Activated T-cell treated with anti-CD3 and anti-CD28 coated beads, Interleukin-2, amount 50 U/mL, for 72 hours (primary cell): Measurements from ENCODE around the gene OSCP1. TPM values are rescaled to one million over a fixed set of nuclear protein-coding genes. Genes with fewer than 3 reads are reported as not detected.
A peak's percentile ranks its signal among the peaks of the same experiment; 100 is the strongest.
"Not testable (repeated sequence)": the region's sequence is repeated elsewhere in the genome, so short reads cannot be mapped to it uniquely, and the experiment has no call there.

ENCODE experiments used
- ATAC-seq, 2 donors: fragments of 150-1000 bp; cut with Tn5 transposase; replicated peaks in 1 of 2; 2 replicates each; pipeline ENCODE4 v1.10.0; 2021; ENCODE audit warnings: moderate library complexity in 2 of 2, mild to moderate bottlenecking in 1 of 2
- DNase-seq, 2 donors: peaks; one replicate each; pipeline ENCODE4 v3.0.0; 2021 to 2022; ENCODE audit warnings: mixed read lengths in 1 of 2
- H3K27ac Mint-ChIP-seq: one replicate; pipeline ENCODE4 v1.8.0; 2022; ENCODE audit warnings: mild to moderate bottlenecking, moderate library complexity, mixed read lengths
- H3K27me3 Mint-ChIP-seq: one replicate; pipeline ENCODE4 v1.8.0; 2022; ENCODE audit warnings: low read depth, mixed read lengths
- H3K36me3 Mint-ChIP-seq, 2 donors: one replicate each; pipeline ENCODE4 v1.8.0; 2022; ENCODE audit warnings: mixed read lengths in 2 of 2, mild to moderate bottlenecking in 1 of 2; ENCODE audit not compliant: insufficient read depth in 2 of 2
- H3K4me1 Mint-ChIP-seq: one replicate; pipeline ENCODE4 v1.8.0; 2022; ENCODE audit warnings: low read depth, mixed read lengths
- H3K4me3 Mint-ChIP-seq, 2 donors: one replicate each; pipeline ENCODE4 v1.8.0; 2022; ENCODE audit warnings: mild to moderate bottlenecking in 2 of 2, mixed read lengths in 2 of 2, moderate library complexity in 2 of 2
- H3K9me3 Mint-ChIP-seq, 2 donors: one replicate each; pipeline ENCODE4 v1.8.0; 2022; ENCODE audit warnings: mixed read lengths in 2 of 2
- total RNA-seq, 2 donors: library from RNA; stranded (reverse); gene quantifications; one replicate each; pipeline ENCODE4 v1.2.3, GENCODE V29; 2022

Gene OSCP1, protein sequence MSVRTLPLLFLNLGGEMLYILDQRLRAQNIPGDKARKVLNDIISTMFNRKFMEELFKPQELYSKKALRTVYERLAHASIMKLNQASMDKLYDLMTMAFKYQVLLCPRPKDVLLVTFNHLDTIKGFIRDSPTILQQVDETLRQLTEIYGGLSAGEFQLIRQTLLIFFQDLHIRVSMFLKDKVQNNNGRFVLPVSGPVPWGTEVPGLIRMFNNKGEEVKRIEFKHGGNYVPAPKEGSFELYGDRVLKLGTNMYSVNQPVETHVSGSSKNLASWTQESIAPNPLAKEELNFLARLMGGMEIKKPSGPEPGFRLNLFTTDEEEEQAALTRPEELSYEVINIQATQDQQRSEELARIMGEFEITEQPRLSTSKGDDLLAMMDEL
- total RNA-seq: 1 to 10 TPM; 1.4 to 2.1 TPM

DNA sequence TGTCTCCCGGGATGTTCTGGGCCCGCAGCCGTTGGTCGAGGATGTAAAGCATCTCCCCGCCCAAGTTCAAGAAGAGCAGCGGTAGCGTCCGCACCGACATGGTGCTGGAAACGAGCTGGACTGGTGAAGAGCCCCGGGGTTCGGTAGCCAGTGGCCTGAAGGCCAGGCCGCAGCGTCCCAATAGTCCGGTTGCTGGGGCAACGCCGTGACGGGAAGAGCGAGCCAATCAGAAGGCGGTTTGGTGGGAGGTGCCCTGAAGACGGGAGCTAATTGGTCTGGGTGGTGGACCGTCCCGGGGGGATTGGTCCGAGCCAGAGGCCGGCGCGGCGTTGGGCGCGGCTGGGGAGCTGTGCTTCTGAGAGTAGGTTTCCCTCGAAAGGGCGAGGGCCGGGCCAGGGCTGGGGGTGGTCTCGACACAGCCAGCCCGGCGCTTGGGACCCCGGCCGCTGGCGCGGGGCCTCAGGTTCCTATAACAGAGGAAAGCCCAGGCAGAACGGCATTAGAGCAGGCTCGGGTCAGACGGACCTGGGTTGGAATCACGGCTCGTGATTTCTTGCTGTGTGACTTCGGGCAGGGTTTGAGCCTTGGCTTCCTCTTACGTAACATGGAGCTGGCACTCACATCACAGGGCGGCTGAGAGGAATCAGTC lies at the start of gene OSCP1:
Gene OSCP1 (minus strand): TSS at position 182 of the 649 bp plus-strand sequence. CDS start 82 bp downstream, at position 100.
- no peaks in the 10 kb centered on the region for H3K9me3 Mint-ChIP-seq
- peak within 1 kb of the TSS; percentile 50 for H3K27ac Mint-ChIP-seq
- H3K36me3 Mint-ChIP-seq: peaks cover 0 to 7% of the 10 kb centered on the region in 2 donors
- H3K4me1 Mint-ChIP-seq: peaks cover 20% of the 10 kb centered on the region
- peak; percentile 91 to 92 for DNase-seq
- peak within 1 kb of the TSS; percentile 84 to 91 for H3K4me3 Mint-ChIP-seq
- ATAC-seq: peak; percentile 99 to 100
- H3K27me3 Mint-ChIP-seq: no peaks in the 10 kb centered on the region

DNA sequence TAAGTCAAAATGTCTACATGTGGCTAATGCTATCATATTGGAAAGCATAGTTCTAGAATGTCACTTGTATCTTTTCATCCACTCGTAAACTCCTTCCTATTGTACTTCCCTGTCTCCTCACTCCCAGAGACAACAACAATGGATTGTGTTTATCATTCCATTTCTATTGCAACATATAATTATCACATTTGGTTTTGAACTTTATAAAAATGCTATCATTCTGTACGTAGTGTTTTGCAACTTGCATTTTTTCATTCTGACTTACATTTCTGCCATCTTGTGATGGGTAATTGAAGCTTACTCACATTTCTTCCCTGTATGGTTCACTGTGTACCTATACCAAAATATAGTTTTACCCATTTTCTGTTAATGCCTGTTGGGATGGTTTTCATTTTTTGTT lies 47.0 kb upstream of the OSCP1 start:
- Mint-ChIP-seq H3K36me3 (no peaks in the 10 kb centered on the region), H3K27me3 (peaks cover 14% of the 10 kb centered on the region), H3K4me3 (no peak overlapping the region), H3K4me1 (no peaks in the 10 kb centered on the region), H3K9me3 (no peaks in the 10 kb centered on the region), H3K27ac (no peak overlapping the region)
- no peak for ATAC-seq
- no peak for DNase-seq

DNA sequence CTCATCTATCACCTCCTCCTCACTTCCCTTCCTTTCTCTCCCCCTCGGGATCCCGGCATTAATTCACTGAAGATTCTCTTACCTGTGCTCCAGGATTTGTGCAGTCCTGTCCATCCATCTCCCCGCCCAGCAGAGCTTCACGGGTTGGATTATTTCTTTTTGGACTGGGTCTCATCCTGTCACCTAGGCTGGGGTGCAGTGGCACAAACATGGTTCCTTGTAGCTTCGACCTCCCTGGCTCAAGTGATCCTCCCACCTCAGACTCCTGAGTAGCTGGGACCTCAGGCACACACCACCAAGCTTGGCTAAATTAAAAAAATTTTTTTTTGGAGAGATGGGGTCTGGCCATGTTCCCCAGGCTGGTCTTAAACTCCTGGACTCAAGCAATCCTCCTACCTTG lies 44.7 kb upstream of the OSCP1 start:
- DNase-seq (no peak), ATAC-seq (no peak)
- Mint-ChIP-seq H3K36me3 (no peaks in the 10 kb centered on the region), H3K9me3 (no peaks in the 10 kb centered on the region), H3K4me3 (no peak overlapping the region), H3K27me3 (peaks cover 14% of the 10 kb centered on the region), H3K27ac (no peak overlapping the region), H3K4me1 (no peaks in the 10 kb centered on the region)

DNA sequence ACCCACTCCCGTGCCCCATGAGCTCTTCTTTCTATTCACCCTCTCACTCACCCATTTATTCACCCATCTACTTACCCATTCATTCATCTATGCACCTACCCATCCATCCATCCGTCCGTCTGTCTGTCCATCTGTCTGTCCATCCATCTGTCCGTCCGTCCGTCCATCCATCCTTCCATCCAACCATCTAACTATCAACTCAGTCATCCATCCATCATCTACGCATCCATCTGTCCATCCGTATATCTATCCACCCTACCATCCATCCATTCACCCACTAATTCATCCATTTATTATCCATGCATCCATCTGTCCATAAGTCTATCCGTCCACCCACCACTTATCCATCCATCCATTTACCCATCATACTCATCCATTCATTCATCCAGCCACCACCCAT lies 43.3 kb upstream of the OSCP1 start:
- Mint-ChIP-seq H3K27ac (no peak overlapping the region), H3K27me3 (peaks cover 14% of the 10 kb centered on the region), H3K9me3 (no peaks in the 10 kb centered on the region), H3K36me3 (no peaks in the 10 kb centered on the region), H3K4me3 (no peak overlapping the region), H3K4me1 (no peaks in the 10 kb centered on the region)
- DNase-seq: no peak
- no peak for ATAC-seq

DNA sequence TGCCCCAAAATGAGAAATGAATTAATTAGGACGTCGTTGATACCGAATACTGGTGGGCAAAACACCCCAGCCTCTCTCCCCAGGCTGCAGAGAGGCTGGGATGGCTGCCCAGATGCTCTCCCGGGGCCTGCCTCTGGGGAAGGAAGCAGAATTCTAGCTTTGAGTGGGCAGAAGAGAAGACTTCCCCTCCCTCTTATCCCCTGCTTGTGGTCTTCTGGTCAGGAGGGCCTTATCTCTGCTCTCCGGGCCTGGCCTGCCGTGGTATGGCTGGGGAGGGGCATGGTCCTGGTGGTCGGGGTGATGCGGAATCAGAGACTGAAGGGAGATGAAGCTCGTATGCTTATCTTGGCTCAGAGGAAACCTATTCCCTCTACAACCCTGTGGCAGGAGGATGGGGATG lies 42.2 kb upstream of the OSCP1 start:
- Mint-ChIP-seq H3K4me1 (no peaks in the 10 kb centered on the region), H3K9me3 (no peaks in the 10 kb centered on the region), H3K36me3 (no peaks in the 10 kb centered on the region), H3K4me3 (no peak overlapping the region), H3K27ac (no peak overlapping the region), H3K27me3 (peaks cover 12% of the 10 kb centered on the region)
- DNase-seq: no peak
- ATAC-seq: no peak

DNA sequence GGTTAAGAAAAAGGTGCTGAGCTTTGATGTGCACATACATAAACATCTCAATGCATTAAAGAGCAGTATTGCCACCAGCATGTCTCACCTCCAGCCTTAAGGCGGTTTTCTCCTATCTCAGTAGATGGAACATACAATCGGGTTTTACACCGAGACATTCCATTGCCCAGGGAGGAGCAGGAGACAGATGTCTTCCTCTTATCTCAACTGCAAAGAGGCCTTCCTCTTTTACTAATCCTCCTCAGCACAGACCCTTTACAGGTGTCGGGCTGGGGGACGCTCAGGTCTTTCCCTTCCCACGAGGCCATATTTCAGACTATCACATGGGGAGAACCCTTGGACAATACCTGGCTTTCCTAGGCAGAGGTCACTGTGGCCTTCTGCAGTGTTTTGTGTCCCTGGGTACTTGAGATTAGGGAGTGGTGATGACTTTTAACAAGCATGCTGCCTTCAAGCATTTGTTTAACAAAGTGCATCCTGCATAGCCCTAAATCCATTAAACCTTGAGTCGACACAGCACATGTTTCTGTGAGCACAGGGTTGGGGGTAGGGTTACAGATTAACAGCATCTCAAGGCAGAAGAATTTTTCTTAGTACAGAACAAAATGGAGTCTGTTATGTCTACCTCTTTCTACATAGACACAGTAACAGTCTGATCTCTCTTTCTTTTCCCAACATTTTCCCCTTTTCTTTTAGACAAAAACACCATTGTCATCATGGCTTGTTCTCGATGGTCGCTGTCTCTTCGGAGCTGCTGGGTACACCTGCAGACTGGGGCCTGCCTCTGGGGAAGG lies 39.2 kb upstream of the OSCP1 start:
- H3K4me1 Mint-ChIP-seq, H3K9me3 Mint-ChIP-seq, H3K4me3 Mint-ChIP-seq, DNase-seq, H3K36me3 Mint-ChIP-seq, H3K27ac Mint-ChIP-seq, ATAC-seq: not testable (repeated sequence)
- H3K27me3 Mint-ChIP-seq: peaks cover 13% of the 10 kb centered on the region

DNA sequence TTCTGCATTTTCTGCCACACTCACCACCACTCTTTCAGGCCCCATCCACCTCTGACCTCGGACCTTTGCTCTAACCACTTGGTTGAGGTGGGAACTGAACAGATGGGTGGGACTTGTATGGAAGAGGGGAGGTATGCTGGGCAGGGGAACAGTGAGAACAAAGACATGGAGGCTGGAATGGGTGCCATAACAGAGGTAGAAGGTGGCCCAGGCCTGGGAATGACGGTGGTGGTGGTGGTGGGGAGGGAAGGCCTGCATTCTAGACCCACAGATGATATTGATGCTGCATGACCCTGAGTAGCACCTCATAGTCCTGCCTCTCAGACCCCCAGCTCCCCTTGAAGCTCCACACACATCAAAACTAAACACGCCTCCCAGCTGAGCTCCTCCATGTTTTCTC lies 37.7 kb upstream of the OSCP1 start:
- no peaks in the 10 kb centered on the region for H3K4me1 Mint-ChIP-seq
- H3K27ac Mint-ChIP-seq: no peak overlapping the region
- no peak for ATAC-seq
- H3K9me3 Mint-ChIP-seq: no peaks in the 10 kb centered on the region
- no peaks in the 10 kb centered on the region for H3K36me3 Mint-ChIP-seq
- no peak overlapping the region for H3K4me3 Mint-ChIP-seq
- no peak for DNase-seq
- peaks cover 5% of the 10 kb centered on the region for H3K27me3 Mint-ChIP-seq

DNA sequence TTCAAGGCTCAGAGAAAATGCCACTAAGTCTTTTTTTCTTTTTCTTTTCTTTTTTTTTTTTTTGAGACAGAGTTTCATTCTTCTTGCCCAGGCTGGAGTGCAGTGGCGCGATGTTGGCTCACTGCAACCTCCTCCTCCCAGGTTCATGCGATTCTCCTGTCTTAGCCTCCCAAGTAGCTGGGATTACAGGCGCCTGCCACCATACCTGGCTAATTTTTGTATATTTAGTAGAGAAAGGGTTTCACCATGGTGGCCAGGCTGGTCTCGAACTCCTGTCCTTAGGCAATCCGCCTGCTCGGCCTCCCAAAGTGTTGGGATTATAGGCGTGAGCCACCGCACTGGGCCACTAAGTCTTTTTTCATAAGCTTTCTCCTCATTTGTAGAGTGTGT lies 37.1 kb upstream of the OSCP1 start:
- not testable (repeated sequence) for H3K4me1 Mint-ChIP-seq, DNase-seq, H3K27me3 Mint-ChIP-seq, H3K27ac Mint-ChIP-seq, H3K9me3 Mint-ChIP-seq, H3K4me3 Mint-ChIP-seq, ATAC-seq, H3K36me3 Mint-ChIP-seq

DNA sequence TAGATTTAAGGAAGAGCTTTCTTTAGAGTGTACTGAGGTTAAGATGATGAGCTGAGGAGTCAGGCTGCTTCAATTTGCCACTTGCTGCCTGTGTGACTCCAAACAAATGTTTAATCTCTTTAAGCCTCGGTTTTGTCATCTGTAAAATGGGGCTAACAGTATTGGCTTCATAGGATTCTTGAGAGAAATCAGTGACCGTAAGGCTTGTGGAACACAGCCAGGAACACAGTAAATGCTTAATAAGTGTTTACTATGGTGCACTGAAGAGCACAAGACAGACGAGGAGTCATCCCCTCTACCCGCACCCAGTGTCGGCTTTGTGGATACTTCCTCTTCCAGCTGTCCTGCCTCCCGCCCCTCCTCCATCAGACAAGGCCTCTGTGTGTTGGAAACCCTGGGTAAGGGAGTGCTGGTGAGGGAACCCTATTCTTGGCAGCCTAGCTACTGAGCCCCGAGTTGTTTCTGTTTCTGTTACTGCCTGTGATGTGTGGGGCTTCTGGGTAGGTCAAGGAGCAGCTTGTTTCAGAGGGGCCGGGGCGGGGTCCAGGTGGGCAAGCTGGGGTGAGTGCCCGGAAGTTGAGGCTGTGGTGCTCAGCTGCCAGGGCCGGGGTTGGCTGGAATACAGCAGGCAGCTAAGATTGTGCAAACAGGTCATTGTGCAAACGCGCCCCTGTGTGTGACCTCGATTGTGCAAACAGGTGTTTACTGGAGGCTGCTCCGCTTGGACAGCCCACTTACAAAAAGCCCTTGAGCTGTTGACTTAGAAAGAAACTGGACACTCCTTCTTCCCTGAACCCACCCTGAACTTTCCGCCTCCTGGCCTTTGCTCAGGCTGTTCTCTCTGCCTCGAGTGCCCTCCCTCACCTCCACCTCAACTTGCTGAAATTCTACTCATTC lies 36.4 kb upstream of the OSCP1 start:
- H3K4me1 Mint-ChIP-seq: peaks cover 8% of the 10 kb centered on the region
- ATAC-seq (no peak), DNase-seq (no peak)
- no peak overlapping the region for H3K4me3 Mint-ChIP-seq
- H3K36me3 Mint-ChIP-seq: no peaks in the 10 kb centered on the region
- H3K9me3 Mint-ChIP-seq: no peaks in the 10 kb centered on the region
- H3K27me3 Mint-ChIP-seq: peaks cover 5% of the 10 kb centered on the region
- H3K27ac Mint-ChIP-seq: no peak overlapping the region

DNA sequence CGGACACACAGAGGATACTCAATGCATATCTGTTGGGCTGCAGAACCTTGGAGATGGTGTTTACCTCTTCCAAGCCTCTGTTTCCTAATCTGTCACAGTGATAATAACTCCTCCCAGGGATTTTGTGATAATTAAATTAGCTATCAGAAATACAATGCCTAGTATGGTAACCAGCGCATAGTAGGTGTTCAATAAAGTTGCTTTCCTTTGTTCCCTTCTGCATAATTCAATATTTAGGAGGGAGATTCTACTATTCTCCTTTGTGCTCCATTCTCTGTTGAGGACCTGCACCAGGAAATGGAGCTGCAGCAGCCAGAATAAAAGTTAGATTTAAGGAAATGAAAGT lies 35.8 kb upstream of the OSCP1 start:
- no peak for ATAC-seq
- DNase-seq: no peak
- Mint-ChIP-seq H3K27me3 (peaks cover 5% of the 10 kb centered on the region), H3K4me3 (no peak overlapping the region), H3K36me3 (no peaks in the 10 kb centered on the region), H3K4me1 (peaks cover 10% of the 10 kb centered on the region), H3K9me3 (no peaks in the 10 kb centered on the region), H3K27ac (no peak overlapping the region)

DNA sequence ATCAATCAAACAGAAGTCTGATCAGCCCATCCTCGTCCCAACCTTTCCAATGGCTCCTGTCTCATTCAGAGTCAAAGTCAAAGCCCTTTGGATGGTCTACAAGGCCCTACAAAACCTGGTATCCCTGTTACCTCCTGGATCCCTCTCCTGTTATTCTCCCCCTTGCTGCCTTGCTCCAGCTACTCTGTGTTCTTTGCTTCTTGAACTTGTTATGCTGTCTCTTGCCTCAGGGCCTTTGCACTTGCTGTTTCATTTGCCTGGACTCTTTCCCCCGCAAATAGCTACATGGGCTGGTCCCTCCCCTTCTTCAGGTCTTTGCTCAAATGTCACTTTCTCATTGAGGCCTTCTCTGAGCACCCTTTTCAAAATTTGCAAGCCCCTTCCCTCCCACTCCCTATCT lies 33.8 kb upstream of the OSCP1 start:
- Mint-ChIP-seq H3K4me3 (no peak overlapping the region), H3K27ac (no peak overlapping the region), H3K4me1 (peaks cover 10% of the 10 kb centered on the region), H3K9me3 (no peaks in the 10 kb centered on the region), H3K27me3 (peaks cover 5% of the 10 kb centered on the region), H3K36me3 (no peaks in the 10 kb centered on the region)
- DNase-seq (no peak), ATAC-seq (no peak)

DNA sequence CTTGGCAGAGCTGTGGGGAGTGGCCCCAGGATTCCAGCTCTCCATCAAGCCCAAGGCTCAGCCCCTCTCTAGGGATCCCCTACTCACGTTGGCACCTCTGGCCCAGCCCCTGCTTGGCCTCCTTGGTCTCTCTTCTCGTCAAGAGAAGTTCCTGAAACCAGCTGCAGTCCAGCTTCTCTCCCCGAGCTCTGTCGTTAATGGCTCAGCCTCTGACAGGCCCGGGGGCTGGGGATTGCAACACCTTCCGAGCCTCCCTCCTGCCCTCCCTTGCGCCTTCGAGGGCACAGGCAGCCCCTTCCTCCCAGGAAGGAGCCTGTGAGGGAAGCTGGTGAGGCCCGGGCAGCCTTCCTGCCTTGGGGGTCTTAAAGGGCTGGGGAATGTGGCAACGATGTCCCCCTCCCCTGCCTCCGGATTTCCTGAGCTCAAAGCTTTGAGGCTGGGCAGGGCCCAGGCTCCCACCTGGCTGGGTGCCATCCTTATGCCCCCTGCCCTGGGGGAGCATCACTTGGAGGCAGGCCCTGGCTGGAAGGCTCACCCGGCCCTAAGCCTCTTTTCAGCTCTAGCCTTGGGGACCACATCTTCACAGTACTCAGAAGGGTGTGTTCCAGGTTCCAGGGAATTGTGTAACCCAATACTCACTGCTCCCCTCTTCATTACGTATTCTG lies 32.6 kb upstream of the OSCP1 start, which contains the start of gene CSF3R:
Gene CSF3R (minus strand): TSS at position 190 of the 665 bp plus-strand sequence. CDS start 3,417 bp downstream, outside the sequence.
- Mint-ChIP-seq H3K27ac (no peak within 1 kb of the TSS), H3K36me3 (no peaks in the 10 kb centered on the region), H3K9me3 (no peaks in the 10 kb centered on the region), H3K4me3 (peak within 1 kb of the TSS; percentile 20 to 75), H3K4me1 (peaks cover 10% of the 10 kb centered on the region), H3K27me3 (peaks cover 5% of the 10 kb centered on the region)
- ATAC-seq (no peak), DNase-seq (no peak)
